Calu3 (cell line): Measurements from ENCODE around the gene ARHGAP24. TPM values are rescaled to one million over a fixed set of nuclear protein-coding genes. Genes with fewer than 3 reads are reported as not detected.

Experiments
- BruUV-seq: library from RNA; stranded (reverse); fragments of 400-500 nt; replicated peaks from 2 replicates; lab custom pipeline; 2021; lab: Mats Ljungman, UMichigan
- CTCF ChIA-PET: fragments of 300-600 bp; sonication (Branson Sonifier 250); formaldehyde crosslinking; loops from one replicate; lab custom pipeline; 2022; ENCODE audit warnings: antibody characterized with exemption; lab: Charles Lee
- DNase-seq: peaks from one replicate; pipeline ENCODE4 v3.0.0; 2022
- H3K27ac Mint-ChIP-seq: one replicate; pipeline ENCODE4 v1.8.0; 2022; ENCODE audit warnings: mixed read lengths; ENCODE audit not compliant: unreplicated experiment
- H3K27me3 Mint-ChIP-seq: one replicate; pipeline ENCODE4 v1.8.0; 2022; ENCODE audit warnings: mixed read lengths; ENCODE audit not compliant: unreplicated experiment
- H3K36me3 Mint-ChIP-seq: one replicate; pipeline ENCODE4 v1.8.0; 2022; ENCODE audit warnings: mild to moderate bottlenecking, moderate library complexity, mixed read lengths; ENCODE audit not compliant: insufficient read depth, unreplicated experiment
- H3K4me1 Mint-ChIP-seq: one replicate; pipeline ENCODE4 v1.8.0; 2022; ENCODE audit warnings: mild to moderate bottlenecking, low read depth, mixed read lengths; ENCODE audit not compliant: unreplicated experiment
- H3K4me3 Mint-ChIP-seq: one replicate; pipeline ENCODE4 v1.8.0; 2022; ENCODE audit warnings: mild to moderate bottlenecking, low read depth, moderate library complexity, mixed read lengths; ENCODE audit not compliant: unreplicated experiment
- H3K9me3 Mint-ChIP-seq: one replicate; pipeline ENCODE4 v1.8.0; 2022; ENCODE audit warnings: low read depth, mixed read lengths; ENCODE audit not compliant: unreplicated experiment
- CTCF ChIP-seq: fragments of 200-600 bp; IDR thresholded peaks from one replicate; pipeline ENCODE4 v1.8.0; 2022; ENCODE audit warnings: antibody characterized with exemption; ENCODE audit not compliant: unreplicated experiment
- intact Hi-C: fragments of 100-400 bp; cut with micrococcal nuclease; formaldehyde crosslinking; loops from one replicate; pipeline ENCODE4 v1.10.0; 2022; ENCODE audit not compliant: unreplicated experiment
- total RNA-seq: library from RNA; stranded (reverse); gene quantifications from 2 replicates; pipeline ENCODE4 v1.2.3, GENCODE V29; 2022

ARHGAP24 gene
- total RNA-seq, 1 experiment from 2014 or later: 10.2 TPM

DNA sequence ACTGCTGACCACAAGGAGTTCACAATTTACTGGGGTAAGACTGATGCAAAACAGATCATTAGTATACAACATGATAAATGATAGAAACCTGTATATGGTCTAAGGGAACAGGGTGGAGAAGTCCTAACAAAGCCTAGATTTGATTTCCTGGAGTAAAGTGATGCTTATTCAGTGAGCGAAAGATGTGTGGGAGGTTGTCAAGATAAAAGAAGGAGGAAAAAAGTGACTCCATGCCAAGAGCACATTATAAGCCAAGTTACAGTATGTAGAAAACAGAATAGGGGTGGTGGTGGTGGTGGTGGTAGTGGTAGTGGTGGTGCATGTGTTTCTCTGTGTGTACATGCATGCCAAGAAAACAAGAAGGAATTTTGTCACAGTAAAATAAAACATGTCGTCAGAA is 559.7 kb downstream of the ARHGAP24 start:
- CTCF ChIA-PET: no interaction called here
- no TSS peak for BruUV-seq
- H3K36me3 Mint-ChIP-seq: no peaks in the 10 kb centered on the region
- H3K9me3 Mint-ChIP-seq: no peaks in the 10 kb centered on the region
- H3K4me1 Mint-ChIP-seq: no peaks in the 10 kb centered on the region
- H3K27ac Mint-ChIP-seq: no peak overlapping the region
- no peak for DNase-seq
- H3K4me3 Mint-ChIP-seq: no peak overlapping the region
- intact Hi-C loops: no loop called here
- TF ChIP-seq CTCF: no peak
- no peaks in the 10 kb centered on the region for H3K27me3 Mint-ChIP-seq

- CTCF ChIA-PET: interaction anchor here (0.7 kb wide), 1 partner anchor 239 kb away, joined by 3 read pairs; no protein-coding TSS in a partner anchor
- intact Hi-C loops: no loop called here
- no peaks in the 10 kb centered on the region for H3K9me3 Mint-ChIP-seq
- H3K36me3 Mint-ChIP-seq: no peaks in the 10 kb centered on the region
- BruUV-seq: no TSS peak
- H3K4me3 Mint-ChIP-seq: no peak overlapping the region
- no peaks in the 10 kb centered on the region for H3K4me1 Mint-ChIP-seq
- no peaks in the 10 kb centered on the region for H3K27me3 Mint-ChIP-seq
- no peak for TF ChIP-seq CTCF
- no peak overlapping the region for H3K27ac Mint-ChIP-seq
- no peak for DNase-seq
Measured at GRCh38 chr4:86035688-86036087, 560.7 kb downstream of the ARHGAP24 start.

GRCh38 chr4:86036736-86037135 is 561.8 kb downstream of the ARHGAP24 start:
- no peak overlapping the region for H3K27ac Mint-ChIP-seq
- BruUV-seq: no TSS peak
- DNase-seq: no peak
- H3K4me3 Mint-ChIP-seq: no peak overlapping the region
- H3K36me3 Mint-ChIP-seq: no peaks in the 10 kb centered on the region
- no peak for TF ChIP-seq CTCF
- intact Hi-C loops: no loop called here
- H3K9me3 Mint-ChIP-seq: no peaks in the 10 kb centered on the region
- no peaks in the 10 kb centered on the region for H3K4me1 Mint-ChIP-seq
- no peaks in the 10 kb centered on the region for H3K27me3 Mint-ChIP-seq
- CTCF ChIA-PET: interaction anchor here (1.3 kb wide), 1 partner anchor 240 kb away, joined by 3 read pairs; no protein-coding TSS in a partner anchor

DNA sequence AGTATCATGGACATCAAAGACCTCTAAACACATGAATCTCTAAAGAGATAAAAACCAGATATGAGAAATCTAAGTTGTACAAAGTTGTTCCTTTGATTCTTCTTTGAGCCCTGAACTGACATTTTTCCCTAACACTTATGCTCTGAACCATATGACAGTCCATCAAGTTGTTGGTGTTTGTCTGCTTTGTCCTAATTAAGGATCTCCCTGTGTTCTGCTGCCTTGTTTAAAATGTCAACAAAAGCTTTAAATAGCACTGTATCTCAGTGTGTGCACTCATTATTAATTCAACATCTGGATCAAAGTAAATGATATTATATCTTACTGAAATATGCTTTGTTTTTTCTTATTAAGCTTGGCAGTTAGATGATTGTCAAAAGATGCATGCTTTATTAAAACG is 563.1 kb downstream of the ARHGAP24 start:
- Mint-ChIP-seq H3K4me3 (no peak overlapping the region), H3K4me1 (peaks cover 8% of the 10 kb centered on the region), H3K36me3 (no peaks in the 10 kb centered on the region), H3K27ac (no peak overlapping the region), H3K9me3 (no peaks in the 10 kb centered on the region), H3K27me3 (no peaks in the 10 kb centered on the region)
- BruUV-seq: no TSS peak
- TF ChIP-seq CTCF: no peak
- CTCF ChIA-PET: no interaction called here
- no peak for DNase-seq
- intact Hi-C loops: no loop called here
